ENCODE results near the gene MORF4L2.

DNA sequence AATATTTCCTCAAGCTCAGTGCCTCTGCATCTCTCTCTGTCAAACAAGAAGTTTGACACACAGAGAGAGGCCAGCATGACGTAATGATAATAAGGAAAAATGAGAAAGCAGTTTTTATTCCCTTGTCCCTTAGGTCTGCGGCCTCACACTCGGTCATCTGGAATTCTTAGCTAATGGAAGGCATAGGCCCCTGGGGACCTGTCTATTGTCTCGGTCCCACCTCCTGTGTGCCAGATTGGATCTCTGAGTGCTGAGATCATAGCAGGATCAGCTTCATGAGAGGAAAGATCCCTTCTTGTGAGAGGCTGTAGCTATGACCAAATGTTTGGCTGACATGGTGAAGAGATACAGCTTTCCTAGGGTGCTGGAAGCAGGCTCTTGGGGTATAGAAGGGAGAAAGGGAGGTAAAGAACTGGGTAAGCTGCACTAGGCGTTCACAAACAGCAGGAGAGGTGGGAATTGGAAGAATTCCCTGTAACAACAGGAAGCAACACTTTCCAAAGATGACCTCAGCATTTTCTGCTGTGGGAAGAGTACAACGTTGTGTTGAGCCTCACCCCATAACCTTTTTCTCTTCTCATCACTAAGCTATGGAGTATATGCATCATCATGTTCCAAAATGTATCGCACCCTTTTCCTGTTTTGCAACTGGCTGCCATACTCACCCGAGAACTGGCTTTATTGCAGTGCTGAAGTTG is 44.4 kb upstream of the MORF4L2 start:
- TF ChIP-seq EZH2 (IDR thresholded peaks at IDR 0.05; ENCODE audit: insufficient read depth, poor library complexity, severe bottlenecking) = no peak
- TF ChIP-seq EZH2phosphoT487 (IDR thresholded peaks at IDR 0.05; ENCODE audit: insufficient read depth, low read depth) = no peak

All from GM23248 (cell line).